Duodenal mucosa (tissue), 2 donors: ENCODE results near the gene BCO2.

ENCODE experiments used
- H3K27ac ChIP-seq: one replicate; pipeline ENCODE4 v1.7.0; 2013; ENCODE audit warnings: low read depth, low read length
- H3K27me3 ChIP-seq, 2 donors: one replicate each; pipeline ENCODE4 v1.7.0; 2013; ENCODE audit warnings: low read length in 2 of 2, control low read depth in 1 of 2; ENCODE audit not compliant: insufficient read depth in 2 of 2, control insufficient read depth in 1 of 2
- H3K36me3 ChIP-seq, 2 donors: one replicate each; pipeline ENCODE4 v1.7.0; 2013; ENCODE audit warnings: low read length in 2 of 2, control low read depth in 1 of 2; ENCODE audit not compliant: insufficient read depth in 2 of 2, control insufficient read depth in 1 of 2
- H3K4me1 ChIP-seq, 2 donors: one replicate each; pipeline ENCODE4 v1.7.0; 2013; ENCODE audit warnings: low read length in 2 of 2, control low read depth in 1 of 2; ENCODE audit not compliant: insufficient read depth in 2 of 2, control insufficient read depth in 1 of 2
- H3K4me3 ChIP-seq, 2 donors: one replicate each; pipeline ENCODE4 v1.7.0; 2013; ENCODE audit warnings: low read length in 2 of 2, low read depth in 1 of 2
- H3K9ac ChIP-seq, 2 donors: one replicate each; pipeline ENCODE4 v1.7.0; 2013; ENCODE audit warnings: low read length in 2 of 2, low read depth in 1 of 2
- H3K9me3 ChIP-seq, 2 donors: one replicate each; pipeline ENCODE4 v1.7.0; 2013; ENCODE audit warnings: low read length in 2 of 2, control low read depth in 1 of 2; ENCODE audit not compliant: control insufficient read depth in 1 of 2

The BCO2 gene

GRCh38 chr11:112238041-112238440 lies 62.7 kb downstream of the BCO2 start:
- Histone ChIP-seq H3K36me3 (peaks cover under 1 to 30% of the 10 kb centered on the region in 2 donors), H3K27ac (no peak overlapping the region)

GRCh38 chr11:112241486-112241885 lies 66.2 kb downstream of the BCO2 start:
- H3K4me3 ChIP-seq, result no peak overlapping the region
- no peaks in the 10 kb centered on the region for H3K27me3 ChIP-seq
- H3K4me1 ChIP-seq, result no peaks in the 10 kb centered on the region
- no peaks in the 10 kb centered on the region for H3K9me3 ChIP-seq
- H3K36me3 ChIP-seq, result peaks cover 0 to 19% of the 10 kb centered on the region in 2 donors
- H3K9ac ChIP-seq, result no peak overlapping the region
- no peak overlapping the region for H3K27ac ChIP-seq

More at GRCh38 chr11:112238041-112238440, 62.7 kb downstream of the BCO2 start:
- Histone ChIP-seq H3K9me3 (no peaks in the 10 kb centered on the region), H3K9ac (no peak overlapping the region), H3K4me1 (no peaks in the 10 kb centered on the region), H3K27me3 (no peaks in the 10 kb centered on the region), H3K4me3 (no peak overlapping the region)

- Histone ChIP-seq H3K27ac (no peak overlapping the region), H3K27me3 (no peaks in the 10 kb centered on the region), H3K4me3 (no peak overlapping the region), H3K4me1 (no peaks in the 10 kb centered on the region), H3K9ac (no peak overlapping the region), H3K36me3 (no peaks in the 10 kb centered on the region), H3K9me3 (no peaks in the 10 kb centered on the region)
Measured at GRCh38 chr11:112247201-112247600, 71.9 kb downstream of the BCO2 start.

- Histone ChIP-seq H3K4me3 (no peak overlapping the region), H3K9ac (no peak overlapping the region)
Measured at GRCh38 chr11:112248201-112248600, 72.9 kb downstream of the BCO2 start.

GRCh38 chr11:112249871-112250610 lies 74.7 kb downstream of the BCO2 start:
- Histone ChIP-seq H3K9ac (no peak overlapping the region), H3K4me1 (no peaks in the 10 kb centered on the region), H3K27ac (no peak overlapping the region), H3K9me3 (no peaks in the 10 kb centered on the region), H3K36me3 (no peaks in the 10 kb centered on the region), H3K4me3 (no peak overlapping the region), H3K27me3 (no peaks in the 10 kb centered on the region)

More at GRCh38 chr11:112248201-112248600, 72.9 kb downstream of the BCO2 start:
- Histone ChIP-seq H3K4me1 (no peaks in the 10 kb centered on the region), H3K9me3 (no peaks in the 10 kb centered on the region), H3K27ac (no peak overlapping the region), H3K27me3 (no peaks in the 10 kb centered on the region), H3K36me3 (no peaks in the 10 kb centered on the region)

GRCh38 chr11:112253605-112254242 lies 78.4 kb downstream of the BCO2 start:
- H3K27me3 ChIP-seq, result no peaks in the 10 kb centered on the region
- no peak overlapping the region for H3K27ac ChIP-seq
- H3K9ac ChIP-seq, result no peak overlapping the region
- no peaks in the 10 kb centered on the region for H3K4me1 ChIP-seq
- no peaks in the 10 kb centered on the region for H3K36me3 ChIP-seq
- no peak overlapping the region for H3K4me3 ChIP-seq
- H3K9me3 ChIP-seq, result no peaks in the 10 kb centered on the region

GRCh38 chr11:112255067-112255720 lies 79.9 kb downstream of the BCO2 start:
- Histone ChIP-seq H3K9ac (no peak overlapping the region), H3K36me3 (no peaks in the 10 kb centered on the region), H3K9me3 (no peaks in the 10 kb centered on the region), H3K4me1 (no peaks in the 10 kb centered on the region), H3K27ac (no peak overlapping the region), H3K27me3 (no peaks in the 10 kb centered on the region), H3K4me3 (no peak overlapping the region)

- Histone ChIP-seq H3K9me3 (no peaks in the 10 kb centered on the region), H3K27me3 (no peaks in the 10 kb centered on the region), H3K9ac (no peak within 1 kb of the TSS), H3K36me3 (no peaks in the 10 kb centered on the region), H3K27ac (no peak within 1 kb of the TSS), H3K4me3 (no peak within 1 kb of the TSS), H3K4me1 (no peaks in the 10 kb centered on the region)
Measured at GRCh38 chr11:112260490-112260889, 85.2 kb downstream of the BCO2 start, which contains the start of gene PLET1. TSS of gene PLET1 (minus strand) at chr11:112260860. CDS start at chr11:112260589, 271 bp downstream.

GRCh38 chr11:112265659-112266409 lies 90.5 kb downstream of the BCO2 start:
- Histone ChIP-seq H3K9me3 (no peaks in the 10 kb centered on the region), H3K27ac (no peak overlapping the region), H3K36me3 (no peaks in the 10 kb centered on the region), H3K27me3 (no peaks in the 10 kb centered on the region), H3K4me1 (peaks cover 0 to 4% of the 10 kb centered on the region in 2 donors), H3K9ac (no peak overlapping the region), H3K4me3 (no peak overlapping the region)
